Smooth muscle cell (in vitro differentiated cells): Measurements from ENCODE around the gene ETV6. TPM values are rescaled to one million over a fixed set of nuclear protein-coding genes. Genes with fewer than 3 reads are reported as not detected.

ENCODE experiments used
- DNase-seq: peaks from one replicate; lab custom pipeline; 2025; ENCODE audit not compliant: unreplicated experiment; lab: John Stamatoyannopoulos, UW
- H2AFZ ChIP-seq: fragments of 200-600 bp; sonication (generic); 2 replicates; pipeline ENCODE4 v1.6.0; 2016; ENCODE audit warnings: antibody characterized with exemption, low read depth, mild to moderate bottlenecking
- H3F3A ChIP-seq: fragments of 200-600 bp; sonication (generic); 2 replicates; pipeline ENCODE4 v1.6.0; 2017; ENCODE audit warnings: antibody characterized with exemption, low read depth
- H3K27ac ChIP-seq: fragments of 200-600 bp; sonication (generic); 2 replicates; pipeline ENCODE4 v1.5.1; 2016; ENCODE audit warnings: low read depth, mild to moderate bottlenecking
- H3K27me3 ChIP-seq: fragments of 200-600 bp; sonication (generic); 2 replicates; pipeline ENCODE4 v1.6.1; 2016; ENCODE audit warnings: low read depth, mild to moderate bottlenecking
- H3K36me3 ChIP-seq: fragments of 200-600 bp; sonication (generic); 2 replicates; pipeline ENCODE4 v1.5.1; 2016; ENCODE audit warnings: low read depth
- H3K4me1 ChIP-seq: fragments of 200-600 bp; sonication (generic); 2 replicates; pipeline ENCODE4 v1.5.1; 2016; ENCODE audit warnings: low read depth
- H3K4me2 ChIP-seq: fragments of 200-600 bp; sonication (generic); 2 replicates; pipeline ENCODE4 v1.6.0; 2016; ENCODE audit warnings: mild to moderate bottlenecking
- H3K4me3 ChIP-seq: fragments of 200-600 bp; sonication (generic); 2 replicates; pipeline ENCODE4 v1.5.1; 2016; ENCODE audit warnings: mild to moderate bottlenecking
- H3K79me2 ChIP-seq: fragments of 200-600 bp; sonication (generic); 2 replicates; pipeline ENCODE4 v1.6.0; 2016; ENCODE audit warnings: low read depth, mild to moderate bottlenecking
- H3K9ac ChIP-seq: fragments of 200-600 bp; sonication (generic); 2 replicates; pipeline ENCODE4 v1.6.0; 2016; ENCODE audit warnings: low read depth
- H3K9me3 ChIP-seq: fragments of 200-600 bp; sonication (generic); replicated peaks from 2 replicates; pipeline ENCODE4 v1.5.1; 2016; ENCODE audit warnings: low read depth
- H4K20me1 ChIP-seq: fragments of 200-600 bp; sonication (generic); 2 replicates; pipeline ENCODE4 v1.6.0; 2016; ENCODE audit warnings: low read depth
- WGBS: methylation state at CpG from one replicate; pipeline ENCODE4 v1.1.7; 2016; ENCODE audit warnings: low lambda C conversion rate; 5-methylcytosine and 5-hydroxymethylcytosine counted together
- polyA plus RNA-seq: library from polyadenylated mRNA; unstranded; fragments of >200 nt; fragmentation: Nextera tagmentation; extraction: Ambion mirVana; gene quantifications from 2 replicates; pipeline ENCODE4 v1.2.1, GENCODE V29; 2016
- total RNA-seq: library from RNA; depleted of rRNA; stranded (reverse); fragments of >200 nt; gene quantifications from 2 replicates; pipeline ENCODE4 v1.2.3, GENCODE V29; 2014
- TF ChIP-seq, protein P1 (sequence below): fragments of 200-600 bp; sonication (generic); IDR thresholded peaks from 2 replicates; pipeline ENCODE4 v1.5.1; 2017; ENCODE audit warnings: borderline replicate concordance, mild to moderate bottlenecking, antibody characterized with exemption; ENCODE audit not compliant: insufficient read depth, poor library complexity, severe bottlenecking

The ETV6 gene
- total and polyA plus RNA-seq, 2 experiments from 2014 or later, result 11.5 to 23.8 TPM

DNA sequence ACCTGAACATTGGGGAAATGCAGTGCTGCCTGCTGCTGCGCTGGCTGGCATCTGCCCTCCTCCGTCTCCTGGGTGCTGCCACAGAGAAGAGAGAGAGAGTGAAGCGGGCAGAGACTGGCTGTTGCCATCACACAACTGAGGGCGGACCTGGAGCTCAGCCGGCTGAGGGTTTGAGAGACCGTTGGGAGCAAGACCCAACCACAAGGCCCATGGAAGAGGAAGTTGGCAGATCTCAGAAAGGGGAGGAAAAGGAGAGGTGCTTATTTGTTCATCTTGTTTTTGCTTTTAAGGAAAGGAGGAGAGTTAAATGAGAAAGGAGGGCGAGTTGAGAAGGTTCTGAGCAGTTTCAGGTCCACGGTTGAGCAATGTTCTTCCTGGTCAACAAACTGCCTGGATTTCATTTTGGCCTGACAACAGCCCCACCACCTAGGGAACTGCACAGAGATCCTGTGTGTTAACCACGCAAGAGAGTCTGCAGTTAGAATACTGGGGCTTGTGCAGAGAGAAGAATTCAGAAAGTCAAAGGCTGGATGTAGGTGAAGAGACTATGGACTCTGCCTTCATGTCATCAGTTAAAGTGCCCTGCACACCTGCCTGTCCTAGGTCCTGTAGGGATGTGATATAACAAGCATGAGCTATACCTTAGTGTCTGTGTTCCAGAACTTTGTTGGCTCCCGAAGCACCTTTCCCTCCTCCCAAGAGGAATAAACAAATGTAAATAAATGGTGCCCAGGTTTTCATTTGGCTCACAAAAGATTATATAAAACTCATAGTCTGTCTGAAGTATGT lies 124.6 kb downstream of the ETV6 start:
- WGBS, result 96% methylated on average over 10 of the region's 10 CpGs
- H3K36me3 ChIP-seq, result no peaks in the 10 kb centered on the region
- TF ChIP-seq, protein P1, sequence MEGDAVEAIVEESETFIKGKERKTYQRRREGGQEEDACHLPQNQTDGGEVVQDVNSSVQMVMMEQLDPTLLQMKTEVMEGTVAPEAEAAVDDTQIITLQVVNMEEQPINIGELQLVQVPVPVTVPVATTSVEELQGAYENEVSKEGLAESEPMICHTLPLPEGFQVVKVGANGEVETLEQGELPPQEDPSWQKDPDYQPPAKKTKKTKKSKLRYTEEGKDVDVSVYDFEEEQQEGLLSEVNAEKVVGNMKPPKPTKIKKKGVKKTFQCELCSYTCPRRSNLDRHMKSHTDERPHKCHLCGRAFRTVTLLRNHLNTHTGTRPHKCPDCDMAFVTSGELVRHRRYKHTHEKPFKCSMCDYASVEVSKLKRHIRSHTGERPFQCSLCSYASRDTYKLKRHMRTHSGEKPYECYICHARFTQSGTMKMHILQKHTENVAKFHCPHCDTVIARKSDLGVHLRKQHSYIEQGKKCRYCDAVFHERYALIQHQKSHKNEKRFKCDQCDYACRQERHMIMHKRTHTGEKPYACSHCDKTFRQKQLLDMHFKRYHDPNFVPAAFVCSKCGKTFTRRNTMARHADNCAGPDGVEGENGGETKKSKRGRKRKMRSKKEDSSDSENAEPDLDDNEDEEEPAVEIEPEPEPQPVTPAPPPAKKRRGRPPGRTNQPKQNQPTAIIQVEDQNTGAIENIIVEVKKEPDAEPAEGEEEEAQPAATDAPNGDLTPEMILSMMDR, result no peak
- H3K27me3 ChIP-seq, result no peaks in the 10 kb centered on the region
- no peaks in the 10 kb centered on the region for H3F3A ChIP-seq
- peaks cover 69% of the 10 kb centered on the region for H3K79me2 ChIP-seq
- H4K20me1 ChIP-seq, result peaks cover 8% of the 10 kb centered on the region
- H2AFZ ChIP-seq, result no peak overlapping the region
- no peak for DNase-seq
- no peak overlapping the region for H3K9ac ChIP-seq
- H3K4me2 ChIP-seq, result no peak overlapping the region
- H3K4me1 ChIP-seq, result peaks cover 10% of the 10 kb centered on the region
- no peak overlapping the region for H3K4me3 ChIP-seq
- H3K27ac ChIP-seq, result peak overlapping the region; percentile 40
- no peaks in the 10 kb centered on the region for H3K9me3 ChIP-seq

DNA sequence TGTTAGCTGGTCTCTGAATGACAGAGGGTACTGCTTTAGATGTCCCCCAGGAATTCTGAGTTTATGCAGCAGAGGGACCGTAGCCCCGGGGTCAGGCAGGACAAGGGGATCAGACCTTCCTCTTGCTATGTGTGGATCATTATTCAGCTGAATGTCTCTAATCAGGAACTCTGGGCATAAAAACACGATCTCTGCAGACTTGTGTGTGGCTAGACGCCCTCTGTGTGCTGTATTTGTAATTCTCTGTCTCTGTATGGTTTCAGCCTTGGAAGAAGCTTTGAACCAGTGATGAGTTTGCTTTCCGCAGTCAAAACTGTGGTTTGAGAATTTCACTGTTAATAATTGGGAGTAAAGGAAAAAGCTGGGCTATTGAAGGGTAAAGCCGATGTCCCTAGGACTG lies 125.3 kb downstream of the ETV6 start:
- peaks cover 64% of the 10 kb centered on the region for H3K79me2 ChIP-seq
- H3K4me3 ChIP-seq, result no peak overlapping the region
- H3K27me3 ChIP-seq, result no peaks in the 10 kb centered on the region
- no peaks in the 10 kb centered on the region for H3F3A ChIP-seq
- no peak overlapping the region for H3K4me2 ChIP-seq
- TF ChIP-seq, protein P1, result no peak
- H3K4me1 ChIP-seq, result peaks cover 14% of the 10 kb centered on the region
- peak overlapping the region; percentile 40 for H3K27ac ChIP-seq
- H4K20me1 ChIP-seq, result peaks cover 8% of the 10 kb centered on the region
- no peak for DNase-seq
- WGBS, result 68% methylated on average over 6 of the region's 6 CpGs
- H3K9ac ChIP-seq, result no peak overlapping the region
- H3K9me3 ChIP-seq, result no peaks in the 10 kb centered on the region
- no peaks in the 10 kb centered on the region for H3K36me3 ChIP-seq
- no peak overlapping the region for H2AFZ ChIP-seq

GRCh38 chr12:11776316-11776715 lies 126.8 kb downstream of the ETV6 start:
- no peak for DNase-seq
- H4K20me1 ChIP-seq, result peaks cover 8% of the 10 kb centered on the region
- peaks cover 14% of the 10 kb centered on the region for H3K4me1 ChIP-seq
- H3K4me3 ChIP-seq, result no peak overlapping the region
- no peaks in the 10 kb centered on the region for H3K36me3 ChIP-seq
- H3K27me3 ChIP-seq, result no peaks in the 10 kb centered on the region
- WGBS, result 79% methylated on average over 3 of the region's 3 CpGs
- no peak overlapping the region for H3K9ac ChIP-seq
- TF ChIP-seq, protein P1, result no peak
- no peaks in the 10 kb centered on the region for H3F3A ChIP-seq
- H2AFZ ChIP-seq, result no peak overlapping the region
- H3K4me2 ChIP-seq, result no peak overlapping the region
- peaks cover 64% of the 10 kb centered on the region for H3K79me2 ChIP-seq
- H3K27ac ChIP-seq, result no peak overlapping the region
- no peaks in the 10 kb centered on the region for H3K9me3 ChIP-seq

- no peak for DNase-seq
- no peak overlapping the region for H3K9ac ChIP-seq
- H4K20me1 ChIP-seq, result peaks cover 8% of the 10 kb centered on the region
- no peak overlapping the region for H2AFZ ChIP-seq
- no peak overlapping the region for H3K4me3 ChIP-seq
- H3K9me3 ChIP-seq, result no peaks in the 10 kb centered on the region
- no peak overlapping the region for H3K4me2 ChIP-seq
- peaks cover 14% of the 10 kb centered on the region for H3K4me1 ChIP-seq
- no peak overlapping the region for H3K27ac ChIP-seq
- H3F3A ChIP-seq, result no peaks in the 10 kb centered on the region
- H3K27me3 ChIP-seq, result no peaks in the 10 kb centered on the region
- TF ChIP-seq, protein P1, result no peak
- 96% methylated on average over 4 of the region's 4 CpGs for WGBS
- no peaks in the 10 kb centered on the region for H3K36me3 ChIP-seq
- H3K79me2 ChIP-seq, result peaks cover 65% of the 10 kb centered on the region
Observed at GRCh38 chr12:11777451-11777850, 128.0 kb downstream of the ETV6 start.
